Suprapubic skin (tissue), 4 donors: Measurements from ENCODE around the gene KCNG3. TPM values are rescaled to one million over a fixed set of nuclear protein-coding genes. Genes with fewer than 3 reads are reported as not detected.

ENCODE experiments used
- DNase-seq, 2 donors: peaks; one replicate each; pipeline ENCODE4 v3.0.0-alpha.2; 2019; ENCODE audit warnings: low spot score in 2 of 2
- H3K27ac ChIP-seq: fragments of 200-600 bp; sonication (generic); one replicate; pipeline ENCODE4 v1.5.1; 2019
- H3K27me3 ChIP-seq: fragments of 200-600 bp; sonication (generic); one replicate; pipeline ENCODE4 v1.5.1; 2019
- H3K36me3 ChIP-seq: fragments of 200-600 bp; sonication (generic); one replicate; pipeline ENCODE4 v1.5.1; 2019
- H3K4me1 ChIP-seq: fragments of 200-600 bp; sonication (generic); one replicate; pipeline ENCODE4 v1.5.1; 2019
- H3K4me3 ChIP-seq: fragments of 200-600 bp; sonication (generic); one replicate; pipeline ENCODE4 v1.5.1; 2019; ENCODE audit warnings: mild to moderate bottlenecking
- H3K9me3 ChIP-seq: fragments of 200-600 bp; sonication (generic); one replicate; pipeline ENCODE4 v1.5.1; 2019
- EP300 ChIP-seq: sonication (generic); formaldehyde crosslinking; IDR thresholded peaks from one replicate; pipeline ENCODE4 v1.6.1; 2017; ENCODE audit warnings: antibody characterized with exemption
- POLR2A ChIP-seq, 2 donors: fragments of 450-650 bp; IDR thresholded peaks; one replicate each; pipeline ENCODE4 v1.6.1; 2017; ENCODE audit warnings: antibody characterized with exemption in 2 of 2, mild to moderate bottlenecking in 2 of 2, moderate library complexity in 2 of 2
- POLR2AphosphoS5 ChIP-seq, 3 donors: sonication (generic); formaldehyde crosslinking; IDR thresholded peaks; one replicate each; pipeline ENCODE4 v1.6.1; 2017; ENCODE audit warnings: antibody characterized with exemption in 3 of 3
- WGBS: methylation state at CpG from one replicate; pipeline ENCODE4 v1.1.5; 2018; 5-methylcytosine and 5-hydroxymethylcytosine counted together
- total RNA-seq, 4 donors: library from RNA; depleted of rRNA; stranded (reverse); fragments of >200 nt; gene quantifications; one replicate each; pipeline ENCODE4 v1.1.0, GENCODE V29; 2016
- TF ChIP-seq, protein P1 (sequence below), 2 donors: fragments of 200-600 bp in 1 of 2; fragments of 450-650 bp in 1 of 2; sonication (generic) in 1 of 2; IDR thresholded peaks; one replicate each; pipeline ENCODE4 v1.5.1; 2016 to 2019; ENCODE audit warnings: antibody characterized with exemption in 2 of 2, mild to moderate bottlenecking in 1 of 2, moderate library complexity in 1 of 2

Gene KCNG3
- total RNA-seq, 4 donors from 2014 or later, result 0.59 to 1.6 (median 1.1) TPM

- no peak for TF ChIP-seq POLR2A (IDR thresholded peaks at IDR 0.05)
- TF ChIP-seq EP300, result no peak
- no peak for TF ChIP-seq POLR2AphosphoS5 (IDR thresholded peaks at IDR 0.05)
- no peak overlapping the region for H3K4me3 ChIP-seq
- H3K36me3 ChIP-seq, result no peaks in the 10 kb centered on the region
- no peaks in the 10 kb centered on the region for H3K9me3 ChIP-seq
- no peak overlapping the region for H3K27ac ChIP-seq
- no peak for DNase-seq
- no peaks in the 10 kb centered on the region for H3K27me3 ChIP-seq
- no peaks in the 10 kb centered on the region for H3K4me1 ChIP-seq
- WGBS, result 93% methylated on average over 2 of the region's 2 CpGs
Observed at GRCh38 chr2:42522035-42522434, 28.3 kb upstream of the KCNG3 start.

DNA sequence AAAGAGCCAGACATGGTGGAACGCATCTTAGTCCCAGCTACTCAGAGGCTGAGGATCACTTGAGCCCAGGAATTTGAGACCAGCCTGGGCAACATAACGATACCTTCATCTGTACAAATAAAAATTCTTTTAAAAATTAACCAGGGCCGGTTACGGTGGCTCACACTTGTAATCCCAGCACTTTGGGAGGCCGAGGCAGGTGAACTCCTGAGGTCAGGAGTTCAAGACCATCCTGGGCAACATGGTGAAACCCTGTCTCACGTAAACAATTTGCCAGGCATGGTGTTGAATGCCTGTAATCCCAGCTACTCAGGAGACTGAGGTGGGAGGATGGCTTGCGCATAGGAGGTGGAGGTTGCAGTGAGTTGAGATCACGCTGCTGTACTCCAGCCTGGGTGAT lies 25.8 kb upstream of the KCNG3 start:
- DNase-seq, result no peak
- Histone ChIP-seq H3K27ac (no peak overlapping the region), H3K4me3 (no peak overlapping the region), H3K27me3 (no peaks in the 10 kb centered on the region), H3K9me3 (no peaks in the 10 kb centered on the region), H3K4me1 (no peaks in the 10 kb centered on the region), H3K36me3 (no peaks in the 10 kb centered on the region)
- TF ChIP-seq, protein P1, sequence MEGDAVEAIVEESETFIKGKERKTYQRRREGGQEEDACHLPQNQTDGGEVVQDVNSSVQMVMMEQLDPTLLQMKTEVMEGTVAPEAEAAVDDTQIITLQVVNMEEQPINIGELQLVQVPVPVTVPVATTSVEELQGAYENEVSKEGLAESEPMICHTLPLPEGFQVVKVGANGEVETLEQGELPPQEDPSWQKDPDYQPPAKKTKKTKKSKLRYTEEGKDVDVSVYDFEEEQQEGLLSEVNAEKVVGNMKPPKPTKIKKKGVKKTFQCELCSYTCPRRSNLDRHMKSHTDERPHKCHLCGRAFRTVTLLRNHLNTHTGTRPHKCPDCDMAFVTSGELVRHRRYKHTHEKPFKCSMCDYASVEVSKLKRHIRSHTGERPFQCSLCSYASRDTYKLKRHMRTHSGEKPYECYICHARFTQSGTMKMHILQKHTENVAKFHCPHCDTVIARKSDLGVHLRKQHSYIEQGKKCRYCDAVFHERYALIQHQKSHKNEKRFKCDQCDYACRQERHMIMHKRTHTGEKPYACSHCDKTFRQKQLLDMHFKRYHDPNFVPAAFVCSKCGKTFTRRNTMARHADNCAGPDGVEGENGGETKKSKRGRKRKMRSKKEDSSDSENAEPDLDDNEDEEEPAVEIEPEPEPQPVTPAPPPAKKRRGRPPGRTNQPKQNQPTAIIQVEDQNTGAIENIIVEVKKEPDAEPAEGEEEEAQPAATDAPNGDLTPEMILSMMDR (IDR thresholded peaks at IDR 0.05), result no peak
- TF ChIP-seq EP300, result no peak
- TF ChIP-seq POLR2A (IDR thresholded peaks at IDR 0.05), result no peak
- no peak for TF ChIP-seq POLR2AphosphoS5 (IDR thresholded peaks at IDR 0.05)
- WGBS, result 93% methylated on average over 8 of the region's 8 CpGs

- no peaks in the 10 kb centered on the region for H3K27me3 ChIP-seq
- TF ChIP-seq POLR2AphosphoS5 (IDR thresholded peaks at IDR 0.05), result no peak
- TF ChIP-seq POLR2A (IDR thresholded peaks at IDR 0.05), result no peak
- TF ChIP-seq EP300, result no peak
- TF ChIP-seq, protein P1 (IDR thresholded peaks at IDR 0.05), result no peak
- H3K36me3 ChIP-seq, result no peaks in the 10 kb centered on the region
- 77% methylated on average over 4 of the region's 4 CpGs for WGBS
- H3K27ac ChIP-seq, result no peak overlapping the region
- DNase-seq, result no peak
- no peaks in the 10 kb centered on the region for H3K4me1 ChIP-seq
- H3K9me3 ChIP-seq, result no peaks in the 10 kb centered on the region
- no peak overlapping the region for H3K4me3 ChIP-seq
Observed at GRCh38 chr2:42516418-42516901, 22.7 kb upstream of the KCNG3 start.

DNA sequence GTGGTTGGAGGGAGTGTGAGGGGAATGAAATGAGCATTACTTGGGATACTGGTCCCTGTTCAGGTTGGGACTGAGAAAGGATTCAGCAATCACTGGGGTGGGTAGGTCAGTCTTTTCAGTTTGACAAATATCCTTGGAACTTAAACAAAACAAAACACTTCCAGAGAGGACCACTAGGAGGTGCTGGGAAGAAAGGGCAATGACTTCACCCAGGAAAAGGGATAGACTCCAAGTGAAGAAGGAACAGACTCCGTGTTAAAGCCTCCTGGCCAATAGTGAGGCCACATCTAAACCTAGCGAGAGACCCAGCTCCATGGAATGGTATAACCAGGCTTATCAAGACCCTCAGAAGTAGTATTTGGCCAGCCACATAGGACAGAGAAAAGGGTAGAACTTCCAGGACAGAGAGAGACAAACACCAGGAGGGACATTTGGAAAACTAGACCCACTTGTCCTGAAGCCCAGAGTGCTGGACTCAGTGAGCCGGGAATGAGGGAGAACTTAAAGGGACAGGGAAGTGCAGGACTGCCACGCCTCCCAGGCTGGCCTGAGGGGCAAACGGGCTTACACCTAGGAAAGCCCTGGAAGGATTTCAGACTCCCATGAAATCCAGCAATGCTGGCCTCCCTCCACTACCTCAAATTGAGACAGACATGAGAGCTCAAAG lies 19.6 kb upstream of the KCNG3 start:
- Histone ChIP-seq H3K4me1 (no peaks in the 10 kb centered on the region), H3K36me3 (no peaks in the 10 kb centered on the region), H3K27me3 (no peaks in the 10 kb centered on the region), H3K9me3 (no peaks in the 10 kb centered on the region), H3K27ac (no peak overlapping the region), H3K4me3 (no peak overlapping the region)
- WGBS, result 70% methylated on average over 5 of the region's 5 CpGs
- no peak for DNase-seq
- TF ChIP-seq, protein P1 (IDR thresholded peaks at IDR 0.05), result peak; percentile 36 to 51
- TF ChIP-seq POLR2AphosphoS5 (IDR thresholded peaks at IDR 0.05), result no peak

DNA sequence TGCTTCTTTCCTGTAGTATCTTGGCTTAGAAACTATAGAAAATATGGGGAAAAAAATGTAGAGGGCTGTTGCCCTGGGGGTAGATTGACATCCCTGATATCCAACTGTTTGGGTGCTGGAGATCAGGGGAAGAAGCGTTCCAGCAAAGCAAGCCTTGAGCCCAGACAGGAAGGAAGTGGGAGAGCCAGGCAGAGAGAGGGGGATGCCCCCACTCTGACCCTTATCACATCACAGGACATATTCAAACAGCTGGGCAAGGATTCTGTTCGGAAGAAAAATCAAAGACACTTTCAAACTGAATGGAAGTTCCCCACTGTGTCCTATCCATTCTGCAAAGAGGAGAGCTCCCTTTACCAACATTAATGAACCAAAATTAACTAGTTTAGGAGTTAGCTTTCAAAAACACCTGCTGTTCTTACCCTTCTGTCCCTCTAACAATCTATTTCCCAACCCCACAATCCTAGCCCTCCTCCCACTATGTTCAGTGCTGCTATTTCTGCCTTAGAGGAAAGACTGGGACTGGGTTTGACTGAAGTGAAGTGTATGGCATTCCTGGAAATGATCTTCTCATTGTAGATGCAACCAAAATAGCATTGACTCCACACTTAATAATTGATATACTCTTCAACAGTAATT lies 16.9 kb upstream of the KCNG3 start:
- no peak overlapping the region for H3K27ac ChIP-seq
- no peaks in the 10 kb centered on the region for H3K27me3 ChIP-seq
- no peaks in the 10 kb centered on the region for H3K9me3 ChIP-seq
- no peaks in the 10 kb centered on the region for H3K4me1 ChIP-seq
- WGBS, result 17% methylated on average over 2 of the region's 2 CpGs
- no peak for DNase-seq
- no peaks in the 10 kb centered on the region for H3K36me3 ChIP-seq
- TF ChIP-seq POLR2AphosphoS5 (IDR thresholded peaks at IDR 0.05), result no peak
- TF ChIP-seq POLR2A (IDR thresholded peaks at IDR 0.05), result no peak
- TF ChIP-seq EP300, result no peak
- TF ChIP-seq, protein P1 (IDR thresholded peaks at IDR 0.05), result no peak
- no peak overlapping the region for H3K4me3 ChIP-seq
